Measurements from ENCODE around the gene CRYL1. TPM values are rescaled to one million over a fixed set of nuclear protein-coding genes. Genes with fewer than 3 reads are reported as not detected.

Gene CRYL1
- total RNA-seq, 1 experiment from 2014 or later: 3.7 TPM

GRCh38 chr13:20456737-20457136, 68.9 kb downstream of the CRYL1 start:
- H2BK15ac ChIP-seq (ENCODE audit: low read depth, low read length): no peak overlapping the region
- no peak overlapping the region for H4K5ac ChIP-seq (ENCODE audit: insufficient read length, low read depth, low read length)
- no CpG with 5 or more reads among the region's 2 CpGs for WGBS (ENCODE audit: extremely low coverage, insufficient read length, low lambda C conversion rate)

More at GRCh38 chr13:20456737-20457136, 68.9 kb downstream of the CRYL1 start:
- Histone ChIP-seq H2BK120ac (ENCODE audit: low read depth, low read length, poor library complexity, severe bottlenecking) (no peak overlapping the region), H3K9me3 (ENCODE audit: control insufficient read depth, low read depth, low read length) (no peaks in the 10 kb centered on the region), H4K20me1 (ENCODE audit: control insufficient read depth, insufficient read depth, insufficient read length) (no peaks in the 10 kb centered on the region), H3K14ac (ENCODE audit: insufficient read depth, low read length) (no peak overlapping the region; the same call in 1 of the 2 replicates), H3K4ac (ENCODE audit: low read depth, low read length) (no peak overlapping the region), H3K27ac (ENCODE audit: insufficient read length, low read depth, low read length) (no peak overlapping the region), H3K9ac (ENCODE audit: extremely low read depth, insufficient read length, low read length) (no peak overlapping the region), H2AFZ (ENCODE audit: low read length) (no peak overlapping the region), H2BK12ac (ENCODE audit: insufficient read length, low read depth, low read length) (no peak overlapping the region), H3T11ph (ENCODE audit: low read length) (no peak overlapping the region), H3K56ac (ENCODE audit: insufficient read length, low read depth, low read length) (no peak overlapping the region), H4K91ac (ENCODE audit: insufficient read length, low read depth, low read length) (no peak overlapping the region), H3K18ac (ENCODE audit: insufficient read length, low read depth, low read length) (no peak overlapping the region), H2BK20ac (ENCODE audit: low read depth, low read length, poor library complexity, severe bottlenecking) (no peak overlapping the region), H3K4me1 (ENCODE audit: insufficient read depth, low read length) (no peaks in the 10 kb centered on the region), H3K4me2 (ENCODE audit: insufficient read depth, insufficient read length, low read length) (no peak overlapping the region), H2AK5ac (ENCODE audit: insufficient read length, low read length) (no peak overlapping the region), H3K23me2 (ENCODE audit: insufficient read length, low read depth, low read length, poor library complexity, severe bottlenecking) (no peaks in the 10 kb centered on the region), H2BK5ac (ENCODE audit: insufficient read length, low read length) (no peak overlapping the region), H3K79me2 (ENCODE audit: insufficient read depth, low read length) (no peaks in the 10 kb centered on the region), H3K23ac (ENCODE audit: insufficient read length, low read depth, low read length) (no peak overlapping the region), H4K8ac (replicated peaks; ENCODE audit: insufficient read length, low read depth, low read length) (no peak overlapping the region), H3K27me3 (ENCODE audit: insufficient read depth, low read length) (no peaks in the 10 kb centered on the region), H3K79me1 (ENCODE audit: insufficient read depth, low read depth, low read length, poor library complexity, severe bottlenecking) (no peaks in the 10 kb centered on the region)
- TF ChIP-seq CTCF (conservative IDR thresholded peaks at IDR 0.05): no peak
- no peaks in the 10 kb centered on the region; the same call in 1 of the 2 replicates for H3K27me3 Mint-ChIP-seq (ENCODE audit: low read depth)
- H3K27ac Mint-ChIP-seq: no peak overlapping the region; a peak in 1 of 7 replicates
- H3K4me3 Mint-ChIP-seq: no peak overlapping the region
- no peak for DNase-seq
- peaks cover 0 to 3% (median 0%) of the 10 kb centered on the region in 3 experiments; a peak in 1 of 7 replicates for H3K36me3 Mint-ChIP-seq (ENCODE audit: insufficient read depth in 1 of 3, low read depth in 3 of 3)
- no peaks in the 10 kb centered on the region; a peak in 1 of 5 replicates for H3K9me3 Mint-ChIP-seq
- peaks cover 10 to 11% of the 10 kb centered on the region in 2 experiments for H3K4me1 Mint-ChIP-seq
